Stimulated activated effector memory CD8-positive, alpha-beta T cell treated with anti-CD3 and anti-CD28 coated beads, Interleukin-12 subunit alpha, Interleukin-12 subunit beta, amount 100 ng/mL, for 72 hours (primary cell): ENCODE measurements around the gene BCKDK.

Experiments used
- ATAC-seq: fragments of 150-1000 bp; cut with Tn5 transposase; 2 replicates; pipeline ENCODE4 v1.10.0; 2021
- DNase-seq, 2 donors: peaks; one replicate each; pipeline ENCODE4 v3.0.0; 2021 to 2022; ENCODE audit warnings: low spot score in 2 of 2
- H3K27ac Mint-ChIP-seq: one replicate; pipeline ENCODE4 v1.8.0; 2022; ENCODE audit warnings: mild to moderate bottlenecking, mixed read lengths
- H3K36me3 Mint-ChIP-seq: one replicate; pipeline ENCODE4 v1.8.0; 2022; ENCODE audit warnings: mild to moderate bottlenecking, mixed read lengths
- H3K4me1 Mint-ChIP-seq: one replicate; pipeline ENCODE4 v1.8.0; 2022; ENCODE audit warnings: mixed read lengths
- H3K4me3 Mint-ChIP-seq: one replicate; pipeline ENCODE4 v1.8.0; 2022; ENCODE audit warnings: mild to moderate bottlenecking, mixed read lengths
- H3K9me3 Mint-ChIP-seq: one replicate; pipeline ENCODE4 v1.8.0; 2022; ENCODE audit warnings: mixed read lengths

Gene BCKDK

GRCh38 chr16:31106509-31107464 is 1.4 kb upstream of the BCKDK start:
- peak overlapping the region; percentile 90 for H3K4me3 Mint-ChIP-seq
- peak overlapping the region; percentile 96 for H3K27ac Mint-ChIP-seq

DNA sequence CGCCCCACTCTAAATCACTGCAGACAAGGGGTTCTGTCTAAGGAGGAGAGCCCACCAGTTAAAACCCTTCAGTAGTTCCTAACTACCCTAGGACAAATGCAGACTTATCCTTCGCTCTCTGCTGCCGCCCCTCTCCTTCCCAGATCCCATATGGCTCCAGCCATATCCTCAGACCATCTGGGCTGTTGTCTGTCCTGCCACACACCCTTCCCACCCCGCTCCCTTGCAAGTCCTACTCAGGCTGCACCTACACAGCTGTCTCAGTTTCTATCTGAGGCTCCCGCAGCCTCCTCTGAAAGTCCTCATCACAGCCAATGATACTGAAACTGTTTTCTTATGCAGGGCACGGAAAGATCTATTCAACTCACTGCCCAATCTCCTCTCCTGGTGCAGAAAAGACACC is 720 bp upstream of the BCKDK start:
- ATAC-seq (peak; percentile 85), DNase-seq (peak in 1 of 2 donors; percentile 63)
- Mint-ChIP-seq H3K9me3 (no peaks in the 10 kb centered on the region), H3K27ac (peak overlapping the region; percentile 96), H3K4me1 (peaks cover 32% of the 10 kb centered on the region), H3K36me3 (peaks cover 41% of the 10 kb centered on the region), H3K4me3 (peak overlapping the region; percentile 90)

More at GRCh38 chr16:31106509-31107464, 1.4 kb upstream of the BCKDK start:
- ATAC-seq (no peak), DNase-seq (no peak)
- Mint-ChIP-seq H3K4me1 (peaks cover 32% of the 10 kb centered on the region), H3K9me3 (no peaks in the 10 kb centered on the region), H3K36me3 (peaks cover 35% of the 10 kb centered on the region)

- H3K27ac Mint-ChIP-seq, result peak overlapping the region; percentile 96
- DNase-seq, result no peak
- peaks cover 32% of the 10 kb centered on the region for H3K4me1 Mint-ChIP-seq
These were observed 790 bp downstream of the BCKDK start for GRCh38 chr16:31108794-31109558.

GRCh38 chr16:31109622-31110021 is 1.4 kb downstream of the BCKDK start:
- Mint-ChIP-seq H3K4me3 (peak overlapping the region; percentile 90), H3K4me1 (peaks cover 32% of the 10 kb centered on the region), H3K9me3 (no peaks in the 10 kb centered on the region), H3K36me3 (peaks cover 47% of the 10 kb centered on the region), H3K27ac (peak overlapping the region; percentile 86)
- DNase-seq, result no peak
- ATAC-seq, result no peak

More at GRCh38 chr16:31108794-31109558, 790 bp downstream of the BCKDK start:
- ATAC-seq, result no peak
- Mint-ChIP-seq H3K9me3 (no peaks in the 10 kb centered on the region), H3K4me3 (peak overlapping the region; percentile 90), H3K36me3 (peaks cover 47% of the 10 kb centered on the region)

GRCh38 chr16:31110106-31111034 is 2.2 kb downstream of the BCKDK start:
- Mint-ChIP-seq H3K36me3 (peaks cover 47% of the 10 kb centered on the region), H3K4me3 (peak overlapping the region; percentile 90), H3K9me3 (no peaks in the 10 kb centered on the region), H3K27ac (peak overlapping the region; percentile 86), H3K4me1 (peaks cover 31% of the 10 kb centered on the region)
- ATAC-seq, result no peak
- DNase-seq, result no peak

DNA sequence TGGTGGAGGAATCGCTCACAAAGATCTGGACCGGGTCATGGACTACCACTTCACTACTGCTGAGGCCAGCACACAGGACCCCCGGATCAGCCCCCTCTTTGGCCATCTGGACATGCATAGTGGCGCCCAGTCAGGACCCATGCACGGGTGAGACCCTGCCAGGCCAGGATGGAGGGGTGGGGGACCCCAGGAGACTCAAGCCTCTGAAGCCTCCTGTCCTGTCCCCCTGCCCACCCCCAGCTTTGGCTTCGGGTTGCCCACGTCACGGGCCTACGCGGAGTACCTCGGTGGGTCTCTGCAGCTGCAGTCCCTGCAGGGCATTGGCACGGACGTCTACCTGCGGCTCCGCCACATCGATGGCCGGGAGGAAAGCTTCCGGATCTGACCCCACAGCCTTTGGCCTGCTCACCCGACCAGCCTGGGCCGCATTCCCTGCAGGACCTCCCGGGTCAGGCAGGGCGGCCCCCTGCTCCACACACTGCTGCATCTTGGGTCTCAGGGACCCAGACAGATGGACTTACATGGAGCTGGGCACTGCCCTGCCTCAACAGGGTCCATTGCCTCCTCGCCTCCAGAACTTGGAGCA is 3.8 kb downstream of the BCKDK start:
- Mint-ChIP-seq H3K36me3 (peaks cover 47% of the 10 kb centered on the region), H3K27ac (peak overlapping the region; percentile 10), H3K4me1 (peaks cover 31% of the 10 kb centered on the region), H3K9me3 (no peaks in the 10 kb centered on the region), H3K4me3 (no peak overlapping the region)
- ATAC-seq (no peak), DNase-seq (no peak)

DNA sequence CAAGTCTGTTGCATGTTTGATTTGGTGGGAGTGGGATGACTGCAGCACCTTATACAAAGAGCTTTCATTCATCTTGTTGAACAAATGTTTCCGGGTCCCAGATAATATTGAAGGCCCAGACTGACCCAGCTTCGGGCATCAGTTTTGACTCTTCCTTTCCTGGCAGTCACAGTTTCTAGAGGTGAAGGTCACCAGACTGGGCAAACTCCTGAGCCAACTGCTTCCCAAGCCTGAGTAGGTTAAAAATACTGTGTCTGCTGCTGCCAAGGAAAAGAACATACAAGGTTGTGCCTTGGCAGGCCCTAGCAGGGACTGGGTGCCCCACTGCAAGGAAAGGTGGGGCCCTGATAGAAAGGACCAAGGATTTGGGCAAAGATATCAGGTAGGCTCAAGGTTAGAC is 4.5 kb downstream of the BCKDK start:
- DNase-seq, result no peak
- no peak for ATAC-seq
- Mint-ChIP-seq H3K4me3 (no peak overlapping the region), H3K9me3 (no peaks in the 10 kb centered on the region), H3K4me1 (peaks cover 24% of the 10 kb centered on the region), H3K27ac (no peak overlapping the region), H3K36me3 (peaks cover 48% of the 10 kb centered on the region)

DNA sequence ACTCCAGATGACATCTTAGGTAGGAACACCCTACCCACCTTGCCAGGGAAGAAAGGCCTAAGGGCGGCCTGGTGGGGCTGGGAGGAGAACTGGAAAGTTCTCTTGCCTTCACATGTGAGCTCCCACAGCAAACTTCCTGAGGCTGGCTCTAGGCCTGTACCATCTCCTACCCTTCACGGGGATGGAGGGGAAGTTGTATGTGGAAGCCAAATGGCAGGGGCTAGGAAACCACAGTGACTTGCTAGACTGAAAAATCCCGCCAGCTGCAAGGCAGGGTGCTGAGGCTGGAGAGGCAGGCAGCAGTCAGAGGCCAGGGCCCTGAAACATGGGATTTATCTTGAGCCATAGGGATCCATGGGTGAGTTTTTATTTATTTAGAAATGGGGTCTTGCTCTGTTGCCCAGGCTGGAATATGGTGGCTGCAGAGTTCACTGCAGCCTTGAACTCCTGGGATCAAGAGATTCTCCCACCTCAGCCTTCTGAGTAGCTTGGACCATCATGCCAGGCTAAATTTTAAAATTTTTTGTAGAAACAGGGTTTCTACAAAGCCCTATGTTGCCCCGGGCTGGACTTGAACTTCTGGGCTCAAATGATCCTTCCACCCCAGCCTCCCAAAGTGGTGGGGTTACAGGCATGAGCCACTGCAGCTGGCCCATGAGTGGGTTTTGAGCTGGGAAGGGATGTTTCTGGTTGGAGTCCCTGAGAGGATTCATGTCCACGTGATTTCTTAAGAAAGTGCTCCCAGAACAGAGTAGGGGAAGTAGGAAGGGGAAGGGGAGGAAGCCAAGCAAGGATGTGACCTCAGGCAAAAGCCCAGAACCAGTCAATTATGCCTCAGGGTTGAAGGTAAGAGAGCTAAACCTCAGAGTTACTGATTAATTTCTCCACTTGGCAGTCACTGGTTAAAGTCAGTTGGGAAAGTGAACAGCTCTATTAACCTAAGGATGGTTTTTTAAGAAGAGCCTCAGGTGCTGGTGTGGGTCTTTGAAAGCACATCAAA is 5.2 kb downstream of the BCKDK start:
- DNase-seq (no peak), ATAC-seq (no peak)
- Mint-ChIP-seq H3K4me3 (no peak overlapping the region), H3K36me3 (peaks cover 51% of the 10 kb centered on the region), H3K9me3 (no peaks in the 10 kb centered on the region), H3K27ac (peak overlapping the region; percentile 46), H3K4me1 (peaks cover 27% of the 10 kb centered on the region)

GRCh38 chr16:31114468-31114867 is 6.3 kb downstream of the BCKDK start:
- no peak overlapping the region for H3K4me3 Mint-ChIP-seq
- peaks cover 59% of the 10 kb centered on the region for H3K36me3 Mint-ChIP-seq
- H3K27ac Mint-ChIP-seq, result no peak overlapping the region

DNA sequence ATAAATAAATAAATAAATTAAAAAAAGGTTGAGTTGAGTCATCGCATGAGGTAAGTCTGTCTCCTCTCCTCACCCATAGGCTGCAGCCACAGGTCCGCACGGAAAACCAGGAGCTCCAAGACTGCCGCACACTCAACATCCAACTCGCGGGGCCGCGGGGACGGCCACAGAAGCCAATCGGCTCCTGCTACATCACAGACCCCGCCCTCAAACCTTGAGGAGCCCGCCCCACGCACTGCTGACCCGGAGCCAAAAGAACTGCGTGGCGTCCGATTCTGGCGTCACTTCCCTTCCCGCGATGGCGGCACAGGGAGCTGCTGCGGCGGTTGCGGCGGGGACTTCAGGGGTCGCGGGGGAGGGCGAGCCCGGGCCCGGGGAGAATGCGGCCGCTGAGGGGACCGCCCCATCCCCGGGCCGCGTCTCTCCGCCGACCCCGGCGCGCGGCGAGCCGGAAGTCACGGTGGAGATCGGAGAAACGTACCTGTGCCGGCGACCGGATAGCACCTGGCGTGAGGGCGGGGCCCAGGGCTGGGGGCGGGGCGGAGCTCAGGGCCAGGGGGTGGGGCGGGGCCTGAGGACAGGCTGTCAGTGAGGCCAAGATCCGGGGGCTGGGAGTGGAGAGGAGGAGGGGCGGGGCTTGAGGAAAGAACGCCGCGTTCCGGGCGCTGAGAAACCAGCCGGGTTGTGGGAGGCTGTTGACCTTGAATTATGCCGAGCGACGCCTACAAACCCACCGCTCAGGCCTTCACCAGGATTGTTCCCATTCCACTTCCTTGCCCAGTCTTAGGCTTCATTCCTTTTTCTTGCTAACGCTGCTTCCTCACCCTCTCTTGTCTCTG is 9.4 kb downstream of the BCKDK start, which contains the start of gene KAT8:
Gene KAT8, plus strand, starts transcription at position 281 of the 839 bp plus-strand sequence. Its CDS starts 18 bp downstream, at position 299.
- H3K4me1 Mint-ChIP-seq, result peaks cover 20% of the 10 kb centered on the region
- ATAC-seq (peak; percentile 96), DNase-seq (peak; percentile 90 to 98)
- H3K27ac Mint-ChIP-seq, result peak within 1 kb of the TSS; percentile 64
- H3K36me3 Mint-ChIP-seq, result peaks cover 60% of the 10 kb centered on the region
- H3K9me3 Mint-ChIP-seq, result no peaks in the 10 kb centered on the region
- peak within 1 kb of the TSS; percentile 77 for H3K4me3 Mint-ChIP-seq

More at GRCh38 chr16:31114468-31114867, 6.3 kb downstream of the BCKDK start:
- Mint-ChIP-seq H3K9me3 (no peaks in the 10 kb centered on the region), H3K4me1 (peaks cover 31% of the 10 kb centered on the region)
- no peak for DNase-seq
- ATAC-seq, result no peak

DNA sequence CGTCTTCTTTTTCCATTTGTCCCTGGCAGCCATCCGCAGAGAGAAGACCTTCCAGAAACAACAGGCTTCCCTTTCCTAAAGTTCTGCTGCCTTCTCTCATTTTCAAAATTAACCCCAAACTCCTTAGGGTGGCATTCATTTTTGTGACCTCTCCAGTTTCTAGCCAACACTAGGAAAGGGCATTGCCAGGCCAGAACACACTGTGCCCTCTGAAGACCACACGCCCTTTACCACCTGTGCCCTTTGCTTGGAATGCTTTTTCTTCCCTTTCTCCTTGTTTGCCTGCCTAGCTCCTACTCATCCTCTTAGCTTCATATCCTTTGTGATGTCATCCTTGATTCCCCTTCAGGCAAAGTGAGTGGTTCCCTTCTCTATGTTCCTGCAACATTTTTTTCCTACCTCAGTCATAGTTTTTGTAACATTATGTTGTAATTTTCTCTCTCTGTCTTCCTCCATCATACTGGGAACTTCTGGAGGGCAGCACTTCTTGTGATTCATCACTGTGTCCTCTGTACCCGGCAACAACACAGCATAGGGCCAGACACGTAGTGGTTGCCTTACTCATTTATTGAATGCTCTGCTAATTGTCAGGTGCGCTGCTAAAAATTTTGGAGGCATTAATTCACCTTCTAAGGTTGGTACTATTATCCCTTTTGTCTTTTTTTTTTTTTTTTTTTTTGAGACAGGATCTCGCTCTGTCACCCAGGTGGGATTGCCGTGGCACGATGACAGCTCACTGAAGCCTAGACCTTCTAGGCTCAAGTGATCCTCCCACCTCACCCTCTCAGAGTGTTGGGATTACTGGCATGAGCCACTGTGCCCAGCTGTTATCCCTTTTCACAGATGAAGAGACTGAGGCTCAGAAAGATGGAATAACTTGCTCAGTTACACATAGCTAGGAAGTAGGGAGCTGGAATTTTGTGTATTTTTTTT is 10.3 kb downstream of the BCKDK start:
- peaks cover 20% of the 10 kb centered on the region for H3K4me1 Mint-ChIP-seq
- peak overlapping the region; percentile 77 for H3K4me3 Mint-ChIP-seq
- DNase-seq, result no peak
- no peaks in the 10 kb centered on the region for H3K9me3 Mint-ChIP-seq
- ATAC-seq, result no peak
- H3K36me3 Mint-ChIP-seq, result peaks cover 64% of the 10 kb centered on the region
- peak overlapping the region; percentile 64 for H3K27ac Mint-ChIP-seq

DNA sequence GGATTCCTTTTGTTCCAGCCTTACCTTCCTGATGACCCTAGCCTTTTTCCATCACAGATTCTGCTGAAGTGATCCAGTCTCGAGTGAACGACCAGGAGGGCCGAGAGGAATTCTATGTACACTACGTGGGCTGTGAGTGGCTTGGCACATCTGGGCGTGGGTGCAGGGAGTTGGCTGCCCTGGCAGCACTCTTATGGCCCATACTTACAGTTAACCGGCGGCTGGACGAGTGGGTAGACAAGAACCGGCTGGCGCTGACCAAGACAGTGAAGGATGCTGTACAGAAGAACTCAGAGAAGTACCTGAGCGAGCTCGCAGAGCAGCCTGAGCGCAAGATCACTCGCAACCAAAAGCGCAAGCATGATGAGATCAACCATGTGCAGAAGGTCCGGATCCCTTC is 11.9 kb downstream of the BCKDK start:
- no peak for ATAC-seq
- Mint-ChIP-seq H3K4me1 (peaks cover 20% of the 10 kb centered on the region), H3K4me3 (no peak overlapping the region), H3K27ac (no peak overlapping the region), H3K36me3 (peaks cover 81% of the 10 kb centered on the region), H3K9me3 (no peaks in the 10 kb centered on the region)
- no peak for DNase-seq
